Tibial nerve (tissue), 4 donors: ENCODE measurements around the gene ALPP.

Experiments used
- CTCF ChIP-seq, 5 experiments: fragments of 200-600 bp in 3 of 5; fragments of 450-650 bp in 2 of 5; sonication (generic) in 3 of 5; IDR thresholded peaks; one replicate each; pipeline ENCODE4 v1.5.1; 2016 to 2019; ENCODE audit warnings: antibody characterized with exemption in 5 of 5, mild to moderate bottlenecking in 3 of 5, moderate library complexity in 2 of 5
- EP300 ChIP-seq, 2 donors: sonication (generic); formaldehyde crosslinking; IDR thresholded peaks; one replicate each; pipeline ENCODE4 v1.6.1; 2017; ENCODE audit warnings: antibody characterized with exemption in 2 of 2, mild to moderate bottlenecking in 1 of 2
- POLR2A ChIP-seq, 2 donors: fragments of 450-650 bp; IDR thresholded peaks; one replicate each; pipeline ENCODE4 v1.6.1; 2017; ENCODE audit warnings: antibody characterized with exemption in 2 of 2, mild to moderate bottlenecking in 2 of 2, moderate library complexity in 2 of 2

- TF ChIP-seq POLR2A (IDR thresholded peaks at IDR 0.05) (no peak), EP300 (IDR thresholded peaks at IDR 0.05) (no peak), CTCF (IDR thresholded peaks at IDR 0.05) (no peak)
Observed at GRCh38 chr2:232367591-232368233, 10.8 kb upstream of the ALPP start.
